Right lobe of liver (tissue), 4 donors: ENCODE data around the gene PRDM2.

ENCODE experiments used
- POLR2A ChIP-seq: fragments of 450-650 bp; IDR thresholded peaks from one replicate; pipeline ENCODE4 v1.6.1; 2017; ENCODE audit warnings: antibody characterized with exemption, mild to moderate bottlenecking
- TF ChIP-seq, protein P1 (sequence below), 4 donors: fragments of 200-600 bp in 3 of 4; fragments of 450-650 bp in 1 of 4; IDR thresholded peaks; one replicate each; pipeline versions ENCODE4 v1.5.1 to v1.8.0; 2016 to 2022; ENCODE audit warnings: antibody characterized with exemption in 4 of 4, mild to moderate bottlenecking in 2 of 4
- donor health status: DM: no; HTN: no; CAD: no.
- donor health status: DM: no; HTN: no; CAD: no.
- donor health status: DM: no; HTN: yes; CAD: no.

DNA sequence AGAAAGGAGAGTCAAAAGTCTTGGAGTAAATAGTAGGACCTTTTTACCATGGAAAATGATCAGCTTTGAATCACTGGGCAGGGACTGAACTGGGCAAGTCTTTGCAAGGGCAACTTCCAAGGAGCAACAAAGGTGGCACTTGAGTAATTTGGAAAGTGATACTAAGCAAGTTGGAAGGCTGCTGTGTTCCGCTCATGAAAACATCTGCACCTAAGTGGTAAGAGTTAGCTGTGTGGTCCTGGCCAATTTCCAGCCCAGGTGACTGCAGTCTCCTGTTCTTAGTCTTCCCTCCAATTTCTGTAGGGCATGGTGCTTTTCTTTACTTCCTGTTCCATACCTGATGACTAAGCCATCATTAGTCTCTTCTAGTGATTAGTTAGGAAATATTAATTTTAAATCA, 35.5 kb upstream of the PRDM2 start:
- TF ChIP-seq POLR2A, result no peak
- TF ChIP-seq, protein P1, sequence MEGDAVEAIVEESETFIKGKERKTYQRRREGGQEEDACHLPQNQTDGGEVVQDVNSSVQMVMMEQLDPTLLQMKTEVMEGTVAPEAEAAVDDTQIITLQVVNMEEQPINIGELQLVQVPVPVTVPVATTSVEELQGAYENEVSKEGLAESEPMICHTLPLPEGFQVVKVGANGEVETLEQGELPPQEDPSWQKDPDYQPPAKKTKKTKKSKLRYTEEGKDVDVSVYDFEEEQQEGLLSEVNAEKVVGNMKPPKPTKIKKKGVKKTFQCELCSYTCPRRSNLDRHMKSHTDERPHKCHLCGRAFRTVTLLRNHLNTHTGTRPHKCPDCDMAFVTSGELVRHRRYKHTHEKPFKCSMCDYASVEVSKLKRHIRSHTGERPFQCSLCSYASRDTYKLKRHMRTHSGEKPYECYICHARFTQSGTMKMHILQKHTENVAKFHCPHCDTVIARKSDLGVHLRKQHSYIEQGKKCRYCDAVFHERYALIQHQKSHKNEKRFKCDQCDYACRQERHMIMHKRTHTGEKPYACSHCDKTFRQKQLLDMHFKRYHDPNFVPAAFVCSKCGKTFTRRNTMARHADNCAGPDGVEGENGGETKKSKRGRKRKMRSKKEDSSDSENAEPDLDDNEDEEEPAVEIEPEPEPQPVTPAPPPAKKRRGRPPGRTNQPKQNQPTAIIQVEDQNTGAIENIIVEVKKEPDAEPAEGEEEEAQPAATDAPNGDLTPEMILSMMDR (IDR thresholded peaks at IDR 0.05), result no peak
